Breast epithelium (tissue), 4 donors: Measurements from ENCODE around the gene PHACTR3. TPM values are rescaled to one million over a fixed set of nuclear protein-coding genes. Genes with fewer than 3 reads are reported as not detected.
A peak's percentile ranks its signal among the peaks of the same experiment; 100 is the strongest.

Experiments
- DNase-seq, 2 donors: peaks; one replicate each; pipeline ENCODE4 v3.0.0-alpha.2; 2019; ENCODE audit warnings: low spot score in 2 of 2
- H3K27ac ChIP-seq, 2 donors: fragments of 200-600 bp; sonication (generic) in 1 of 2; one replicate each; pipeline ENCODE4 v1.5.1; 2016 to 2019; ENCODE audit warnings: mild to moderate bottlenecking in 1 of 2
- H3K27me3 ChIP-seq, 2 donors: fragments of 200-600 bp; sonication (generic) in 1 of 2; one replicate each; pipeline versions ENCODE4 v1.5.1 to v1.6.0; 2017 to 2019; ENCODE audit warnings: control low read depth in 1 of 2, mild to moderate bottlenecking in 1 of 2
- H3K36me3 ChIP-seq: fragments of 200-600 bp; one replicate; pipeline ENCODE4 v1.5.1; 2019
- H3K4me1 ChIP-seq, 2 donors: fragments of 200-600 bp; sonication (generic); one replicate each; pipeline ENCODE4 v1.5.1; 2016 to 2019; ENCODE audit warnings: control low read depth in 1 of 2
- H3K4me3 ChIP-seq, 3 donors: fragments of 200-600 bp; sonication (generic); 1 replicate in 2 of 3; 2 replicates in 1 of 3; pipeline ENCODE4 v1.5.1; 2016 to 2019; ENCODE audit warnings: mild to moderate bottlenecking in 3 of 3, moderate library complexity in 2 of 3
- H3K9me3 ChIP-seq, 2 donors: fragments of 200-600 bp; sonication (generic) in 1 of 2; one replicate each; pipeline ENCODE4 v1.5.1; 2016 to 2019; ENCODE audit warnings: control low read depth in 1 of 2
- POLR2A ChIP-seq: fragments of 450-650 bp; IDR thresholded peaks from one replicate; pipeline ENCODE4 v1.6.1; 2016; ENCODE audit warnings: antibody characterized with exemption, mild to moderate bottlenecking, moderate library complexity
- POLR2AphosphoS5 ChIP-seq, 3 donors: sonication (generic); formaldehyde crosslinking; IDR thresholded peaks; one replicate each; pipeline ENCODE4 v1.6.1; 2017; ENCODE audit warnings: antibody characterized with exemption in 3 of 3
- intact Hi-C: fragments of 100-400 bp; cut with DNase I; formaldehyde crosslinking; loops from one replicate; pipeline ENCODE4 v1.15.1; 2023; ENCODE audit warnings: low total_unique reads
- total RNA-seq, 3 donors: library from RNA; depleted of rRNA; stranded (reverse); fragments of >200 nt; gene quantifications; one replicate each; pipeline ENCODE4 v1.1.0, GENCODE V29; 2016
- TF ChIP-seq, protein P1 (sequence below), 3 donors: fragments of 450-650 bp; IDR thresholded peaks; one replicate each; pipeline ENCODE4 v1.5.1; 2016 to 2017; ENCODE audit warnings: antibody characterized with exemption in 3 of 3, mild to moderate bottlenecking in 3 of 3, moderate library complexity in 3 of 3

Gene PHACTR3
- total RNA-seq, 3 donors from 2014 or later = 0.16 to 0.33 (median 0.29) TPM

DNA sequence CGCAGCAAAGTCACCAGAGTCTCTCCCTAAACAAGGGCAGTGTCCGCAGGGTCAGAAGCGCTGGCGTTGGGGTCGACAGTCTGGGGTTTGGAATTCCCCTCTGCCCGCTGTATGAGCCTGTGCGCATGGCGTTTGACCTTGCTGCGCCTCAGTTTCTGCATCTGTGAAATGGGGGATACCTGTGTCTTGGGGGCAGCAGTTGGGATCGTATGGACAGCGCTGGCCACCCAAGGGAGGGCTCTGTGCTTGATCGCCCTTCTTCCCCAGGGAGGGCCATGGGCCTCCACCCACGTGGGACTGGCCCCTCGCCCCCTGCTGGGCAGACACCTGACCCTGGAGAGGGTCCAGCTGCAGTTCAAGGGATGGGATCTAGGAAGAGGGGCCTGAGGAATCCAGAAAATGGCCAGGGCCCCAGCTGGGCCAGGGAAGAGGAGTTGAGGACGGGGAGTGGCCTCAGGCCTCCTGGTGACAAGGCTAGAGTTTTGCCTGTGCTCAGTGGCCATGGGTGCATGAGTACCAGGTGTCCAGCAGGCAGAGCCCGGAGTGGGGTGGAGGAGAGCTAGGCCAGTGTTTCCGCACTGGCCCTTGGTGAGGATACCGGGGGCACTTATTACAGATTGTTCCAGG lies 26.4 kb upstream of the PHACTR3 start:
- H3K9me3 ChIP-seq = no peaks in the 10 kb centered on the region
- no peak overlapping the region for H3K27ac ChIP-seq
- DNase-seq = peak in 1 of 2 donors; percentile 31
- peaks cover 3 to 73% of the 10 kb centered on the region in 2 donors for H3K27me3 ChIP-seq
- no peaks in the 10 kb centered on the region for H3K36me3 ChIP-seq
- intact Hi-C loops = no loop called here
- H3K4me1 ChIP-seq = no peaks in the 10 kb centered on the region
- TF ChIP-seq POLR2AphosphoS5 (IDR thresholded peaks at IDR 0.05) (no peak), POLR2A (no peak)
- TF ChIP-seq, protein P1, sequence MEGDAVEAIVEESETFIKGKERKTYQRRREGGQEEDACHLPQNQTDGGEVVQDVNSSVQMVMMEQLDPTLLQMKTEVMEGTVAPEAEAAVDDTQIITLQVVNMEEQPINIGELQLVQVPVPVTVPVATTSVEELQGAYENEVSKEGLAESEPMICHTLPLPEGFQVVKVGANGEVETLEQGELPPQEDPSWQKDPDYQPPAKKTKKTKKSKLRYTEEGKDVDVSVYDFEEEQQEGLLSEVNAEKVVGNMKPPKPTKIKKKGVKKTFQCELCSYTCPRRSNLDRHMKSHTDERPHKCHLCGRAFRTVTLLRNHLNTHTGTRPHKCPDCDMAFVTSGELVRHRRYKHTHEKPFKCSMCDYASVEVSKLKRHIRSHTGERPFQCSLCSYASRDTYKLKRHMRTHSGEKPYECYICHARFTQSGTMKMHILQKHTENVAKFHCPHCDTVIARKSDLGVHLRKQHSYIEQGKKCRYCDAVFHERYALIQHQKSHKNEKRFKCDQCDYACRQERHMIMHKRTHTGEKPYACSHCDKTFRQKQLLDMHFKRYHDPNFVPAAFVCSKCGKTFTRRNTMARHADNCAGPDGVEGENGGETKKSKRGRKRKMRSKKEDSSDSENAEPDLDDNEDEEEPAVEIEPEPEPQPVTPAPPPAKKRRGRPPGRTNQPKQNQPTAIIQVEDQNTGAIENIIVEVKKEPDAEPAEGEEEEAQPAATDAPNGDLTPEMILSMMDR (IDR thresholded peaks at IDR 0.05) = no peak
- peak overlapping the region in 1 of 3 donors; percentile 46 for H3K4me3 ChIP-seq

DNA sequence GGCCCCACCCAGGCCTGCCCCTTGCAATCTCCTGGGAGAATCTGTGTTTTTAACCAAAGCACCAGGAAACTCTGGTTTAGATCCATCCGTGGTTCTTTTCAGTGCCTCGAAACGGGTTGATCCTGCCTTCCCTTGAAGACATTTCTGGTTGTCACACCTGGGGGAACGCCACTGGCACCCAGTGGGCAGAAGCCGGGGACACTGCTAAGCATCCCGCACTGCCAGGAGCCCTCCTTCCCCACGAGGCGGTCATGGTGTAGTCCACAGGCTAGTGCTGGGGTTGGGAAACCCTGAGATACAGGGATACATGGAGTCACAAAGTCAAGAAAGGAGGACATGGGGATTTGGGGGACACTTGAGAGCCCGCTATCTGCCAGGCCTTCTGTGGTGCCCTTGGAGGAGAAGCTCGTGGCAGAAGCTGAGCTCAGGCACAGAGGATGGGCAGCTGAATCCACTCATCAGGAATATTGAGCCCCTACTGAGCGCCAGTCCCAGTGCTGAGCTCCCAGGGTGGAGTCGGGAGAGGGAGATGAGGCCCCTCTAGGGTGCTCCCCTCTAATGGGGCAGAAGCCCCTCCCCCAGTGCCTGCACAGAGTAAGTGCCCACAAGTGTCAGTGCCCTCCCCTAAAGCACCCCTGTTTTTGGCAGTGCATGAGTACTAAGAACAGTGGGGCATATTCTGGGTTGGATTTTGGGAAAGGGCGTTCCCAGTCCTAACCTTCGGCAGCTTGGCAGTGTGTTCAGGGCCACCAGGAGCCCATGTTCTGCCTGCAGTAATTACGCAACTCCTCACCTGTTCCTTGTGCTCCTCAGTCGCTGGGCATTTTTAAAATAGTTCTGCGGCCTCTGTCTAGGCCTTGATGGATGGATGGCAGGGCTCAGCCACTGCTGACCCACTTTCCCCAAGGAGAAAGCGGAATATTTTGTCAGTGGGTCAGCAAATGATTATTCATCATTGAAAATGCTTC lies 25.6 kb upstream of the PHACTR3 start:
- Histone ChIP-seq H3K36me3 (no peaks in the 10 kb centered on the region), H3K27ac (no peak overlapping the region), H3K9me3 (no peaks in the 10 kb centered on the region), H3K4me3 (no peak overlapping the region), H3K4me1 (no peaks in the 10 kb centered on the region), H3K27me3 (peaks cover 3 to 69% of the 10 kb centered on the region in 2 donors)
- TF ChIP-seq POLR2AphosphoS5 (IDR thresholded peaks at IDR 0.05) = no peak
- DNase-seq = peak in 1 of 2 donors; percentile 31
- intact Hi-C loops = no loop called here

DNA sequence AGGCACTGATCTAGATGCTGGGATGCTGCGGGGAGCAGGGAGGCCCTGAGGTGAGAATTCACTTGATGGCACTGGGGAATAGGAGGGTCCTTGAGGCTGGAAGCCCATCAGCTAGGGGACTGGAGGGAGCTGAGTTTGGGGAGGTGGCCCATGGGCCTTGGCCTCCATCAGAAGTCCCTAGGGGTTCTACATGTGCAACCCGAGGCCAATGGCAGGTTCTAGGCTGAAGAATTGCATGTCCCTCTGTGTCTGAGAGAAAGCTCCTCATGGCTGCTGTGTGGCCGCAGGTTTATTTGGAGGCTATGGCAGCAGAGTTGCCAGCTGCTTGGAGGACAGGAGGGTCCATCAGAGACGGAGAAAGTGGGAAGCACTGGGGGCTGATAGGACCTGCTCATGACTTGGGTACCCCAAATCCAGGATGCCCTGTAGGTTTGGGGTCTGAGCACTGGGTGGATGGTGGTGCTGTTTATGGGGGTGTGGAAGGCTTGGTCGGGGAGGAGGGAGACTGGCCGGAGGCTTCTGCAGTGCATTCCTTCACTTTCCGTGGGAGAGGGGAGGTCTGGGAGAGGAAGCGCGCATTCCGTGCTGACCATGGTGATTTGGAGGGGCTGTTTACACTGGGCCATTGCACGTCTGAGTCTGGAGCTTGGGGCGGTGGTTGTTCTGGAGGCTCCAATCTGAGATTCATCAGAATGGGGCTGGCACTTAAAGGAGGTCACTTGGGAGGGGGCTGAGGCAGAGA lies 24.8 kb upstream of the PHACTR3 start:
- TF ChIP-seq POLR2A = no peak
- no peak for TF ChIP-seq POLR2AphosphoS5 (IDR thresholded peaks at IDR 0.05)
- TF ChIP-seq, protein P1 (IDR thresholded peaks at IDR 0.05) = no peak
- intact Hi-C loops = no loop called here
- H3K4me3 ChIP-seq = no peak overlapping the region

DNA sequence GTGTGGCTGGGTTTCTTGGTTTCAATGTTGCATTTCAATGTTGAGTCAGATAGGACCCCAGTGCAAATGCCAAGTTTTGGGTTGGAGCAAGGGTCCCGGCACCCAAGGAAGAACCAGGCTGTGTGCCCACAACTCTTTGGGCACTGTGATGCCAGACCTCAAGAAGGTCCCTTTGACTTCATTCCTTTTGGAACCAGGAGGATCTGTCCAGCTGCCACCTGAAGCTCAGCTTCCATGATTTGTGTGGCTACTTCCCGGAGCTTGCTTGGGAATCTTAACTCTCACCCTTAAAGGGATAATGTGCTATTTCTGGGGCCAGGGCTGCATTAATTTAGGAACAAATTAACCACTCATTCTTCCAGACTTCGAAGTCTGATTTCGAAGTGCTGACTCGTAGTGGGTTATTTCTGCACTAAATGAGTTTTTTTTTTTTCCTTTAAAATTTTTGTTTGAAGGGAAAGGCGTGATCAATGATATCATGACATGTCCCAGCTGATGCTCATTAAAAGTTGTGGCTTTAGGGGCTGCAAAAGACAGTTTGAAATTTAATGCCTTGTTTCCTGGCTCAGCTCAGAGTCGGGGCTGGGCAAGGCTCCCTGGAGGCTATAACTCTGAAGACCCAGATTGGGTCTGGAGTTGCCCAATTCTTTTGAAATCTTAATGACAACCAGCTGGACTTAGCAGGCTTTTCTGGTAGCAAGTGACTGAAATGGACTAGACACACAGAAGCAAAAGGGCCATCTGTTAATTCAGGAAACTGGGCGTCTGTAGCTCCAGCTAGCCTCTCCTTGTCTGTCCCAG lies 24.0 kb upstream of the PHACTR3 start:
- DNase-seq = peak in 1 of 2 donors; percentile 3
- TF ChIP-seq, protein P1 (IDR thresholded peaks at IDR 0.05) = no peak
- TF ChIP-seq POLR2A (no peak), POLR2AphosphoS5 (IDR thresholded peaks at IDR 0.05) (no peak)
- Histone ChIP-seq H3K27me3 (peaks cover 3 to 53% of the 10 kb centered on the region in 2 donors), H3K27ac (no peak overlapping the region), H3K4me3 (no peak overlapping the region), H3K9me3 (no peaks in the 10 kb centered on the region), H3K36me3 (no peaks in the 10 kb centered on the region), H3K4me1 (no peaks in the 10 kb centered on the region)
- intact Hi-C loops = no loop called here

More for the DNA sequence above, 24.8 kb upstream of the PHACTR3 start:
- no peaks in the 10 kb centered on the region for H3K9me3 ChIP-seq
- H3K4me1 ChIP-seq = no peaks in the 10 kb centered on the region
- DNase-seq = peak in 1 of 2 donors; percentile 36
- H3K36me3 ChIP-seq = no peaks in the 10 kb centered on the region
- peaks cover 3 to 61% of the 10 kb centered on the region in 2 donors for H3K27me3 ChIP-seq
- no peak overlapping the region for H3K27ac ChIP-seq

- Histone ChIP-seq H3K27ac (no peak overlapping the region), H3K4me1 (no peaks in the 10 kb centered on the region), H3K27me3 (peaks cover 3 to 52% of the 10 kb centered on the region in 2 donors), H3K4me3 (no peak overlapping the region), H3K36me3 (no peaks in the 10 kb centered on the region), H3K9me3 (no peaks in the 10 kb centered on the region)
- intact Hi-C loops = no loop called here
- no peak for DNase-seq
- no peak for TF ChIP-seq POLR2A
- TF ChIP-seq, protein P1 (IDR thresholded peaks at IDR 0.05) = no peak
- no peak for TF ChIP-seq POLR2AphosphoS5 (IDR thresholded peaks at IDR 0.05)
Measured at GRCh38 chr20:59580991-59581401, 23.3 kb upstream of the PHACTR3 start.
